IMR-90 (cell line): Measurements from ENCODE around the gene FBXL7. TPM values are rescaled to one million over a fixed set of nuclear protein-coding genes. Genes with fewer than 3 reads are reported as not detected.

Experiments
- ATAC-seq: fragments of 200-7000 bp; cut with Tn5 transposase; 2 replicates; pipeline ENCODE4 v1.9.1; 2020; ENCODE audit warnings: low read depth, mild to moderate bottlenecking, moderate library complexity
- BruUV-seq: library from RNA; stranded (reverse); fragments of 400-500 nt; replicated peaks from 2 replicates; lab custom pipeline; 2021; lab: Mats Ljungman, UMichigan
- CTCF ChIA-PET: fragments of 300-600 bp; formaldehyde crosslinking; extraction: SDS; loops from one replicate; lab custom pipeline; 2021; ENCODE audit warnings: antibody characterized with exemption; lab: Yijun Ruan, JAX
- POLR2A ChIA-PET: fragments of 300-600 bp; sonication (Branson Sonifier 250); formaldehyde crosslinking; loops from one replicate; lab custom pipeline; 2022; ENCODE audit warnings: antibody characterized with exemption; ENCODE audit not compliant: unreplicated experiment; lab: Charles Lee
- DNase-seq: peaks from one replicate; pipeline ENCODE4 v3.0.0; 2013
- H2AFZ ChIP-seq: replicated peaks from 2 replicates; pipeline ENCODE3; 2013; ENCODE audit warnings: low read length, mild to moderate bottlenecking; ENCODE audit not compliant: poor library complexity
- H2AK5ac ChIP-seq: 2 replicates; pipeline ENCODE4 v1.6.1; 2013; ENCODE audit warnings: low read depth, low read length, inconsistent platforms
- H2AK9ac ChIP-seq: replicated peaks from 2 replicates; pipeline ENCODE3; 2013; ENCODE audit warnings: mild to moderate bottlenecking, low read depth, low read length, moderate library complexity; ENCODE audit not compliant: poor library complexity
- H2BK120ac ChIP-seq: 2 replicates; pipeline ENCODE4 v1.6.1; 2013; ENCODE audit warnings: low read depth, low read length, inconsistent platforms
- H2BK15ac ChIP-seq: 3 replicates; pipeline ENCODE4 v1.6.1; 2013; ENCODE audit warnings: low read depth, low read length, inconsistent platforms
- H2BK20ac ChIP-seq: 2 replicates; pipeline ENCODE4 v1.6.1; 2013; ENCODE audit warnings: low read depth, mild to moderate bottlenecking, inconsistent platforms, low read length, moderate library complexity
- H2BK5ac ChIP-seq: 2 replicates; pipeline ENCODE4 v1.6.1; 2013; ENCODE audit warnings: mild to moderate bottlenecking, low read depth, low read length, inconsistent platforms; ENCODE audit not compliant: poor library complexity, severe bottlenecking
- H3K14ac ChIP-seq: replicated peaks from 2 replicates; pipeline ENCODE4 v1.6.1; 2013; ENCODE audit warnings: low read depth, low read length, inconsistent platforms
- H3K18ac ChIP-seq: 2 replicates; pipeline ENCODE4 v1.6.1; 2013; ENCODE audit warnings: low read depth, low read length, control low read depth
- H3K23ac ChIP-seq: 2 replicates; pipeline ENCODE4 v1.6.1; 2013; ENCODE audit warnings: low read depth, low read length, inconsistent platforms
- H3K27ac ChIP-seq: 2 replicates; pipeline ENCODE4 v1.5.1; 2013; ENCODE audit warnings: mild to moderate bottlenecking, control low read depth, low read length; ENCODE audit not compliant: insufficient read depth
- H3K27me3 ChIP-seq: 2 replicates; pipeline ENCODE4 v1.6.1; 2013; ENCODE audit warnings: low read length; ENCODE audit not compliant: control insufficient read depth, insufficient read depth
- H3K36me3 ChIP-seq: 2 replicates; pipeline ENCODE4 v1.6.1; 2013; ENCODE audit warnings: low read length, mixed read lengths; ENCODE audit not compliant: control insufficient read depth, insufficient read depth
- H3K4ac ChIP-seq: 2 replicates; pipeline ENCODE4 v1.6.1; 2013; ENCODE audit warnings: low read depth, low read length, inconsistent platforms
- H3K4me1 ChIP-seq: 2 replicates; pipeline ENCODE4 v1.6.1; 2013; ENCODE audit warnings: low read length, mixed read lengths; ENCODE audit not compliant: control insufficient read depth, insufficient read depth
- H3K4me2 ChIP-seq: 2 replicates; pipeline ENCODE4 v1.6.1; 2013; ENCODE audit warnings: low read depth, mild to moderate bottlenecking, control low read depth, low read length, moderate library complexity
- H3K4me3 ChIP-seq: 2 replicates; pipeline ENCODE4 v1.5.1; 2013; ENCODE audit warnings: low read depth, mild to moderate bottlenecking, control low read depth, low read length, moderate library complexity; ENCODE audit not compliant: insufficient read depth
- H3K56ac ChIP-seq: 2 replicates; pipeline ENCODE4 v1.6.1; 2013; ENCODE audit warnings: low read length, inconsistent platforms; ENCODE audit not compliant: insufficient read depth; ENCODE audit errors: extremely low read depth
- H3K79me1 ChIP-seq, 2 experiments: 2 replicates each; pipeline ENCODE4 v1.6.1; 2013; ENCODE audit warnings: low read length in 2 of 2, inconsistent platforms in 1 of 2, low read depth in 1 of 2
- H3K9ac ChIP-seq: 2 replicates; pipeline ENCODE4 v1.6.1; 2013; ENCODE audit warnings: low read depth, low read length, control low read depth
- H3K9me1 ChIP-seq: 2 replicates; pipeline ENCODE4 v1.6.1; 2013; ENCODE audit warnings: low read length, inconsistent platforms; ENCODE audit not compliant: insufficient read depth
- H3K9me3 ChIP-seq: 2 replicates; pipeline ENCODE4 v1.6.1; 2013; ENCODE audit warnings: low read length; ENCODE audit not compliant: control insufficient read depth, insufficient read depth
- H4K20me1 ChIP-seq: 2 replicates; pipeline ENCODE4 v1.6.1; 2013; ENCODE audit warnings: low read length, inconsistent platforms; ENCODE audit not compliant: insufficient read depth
- H4K5ac ChIP-seq: 2 replicates; pipeline ENCODE4 v1.6.1; 2013; ENCODE audit warnings: mild to moderate bottlenecking, low read depth, low read length, control low read depth
- H4K8ac ChIP-seq, 2 experiments: 2 replicates each; pipeline ENCODE4 v1.6.1; 2013; ENCODE audit warnings: low read depth in 2 of 2, low read length in 2 of 2, control low read depth in 1 of 2, inconsistent platforms in 1 of 2
- H4K91ac ChIP-seq: 2 replicates; pipeline ENCODE4 v1.6.1; 2013; ENCODE audit warnings: low read depth, low read length, inconsistent platforms; ENCODE audit not compliant: insufficient read depth
- BHLHE40 ChIP-seq: fragments of 150-350 bp; IDR thresholded peaks from 2 replicates; pipeline ENCODE4 v1.6.1; 2016; ENCODE audit warnings: mild to moderate bottlenecking, low read depth, low read length
- CEBPB ChIP-seq: IDR thresholded peaks from 2 replicates; pipeline ENCODE4 v1.6.1; 2012; ENCODE audit warnings: low read depth, low read length, improper control_type of control experiment
- CHD1 ChIP-seq: IDR thresholded peaks from 2 replicates; pipeline ENCODE4 v1.6.1; 2012; ENCODE audit warnings: low read depth, low read length, improper control_type of control experiment
- FOS ChIP-seq: fragments of 150-350 bp; IDR thresholded peaks from 2 replicates; pipeline ENCODE4 v1.6.1; 2016; ENCODE audit warnings: low read depth, low read length
- MAFK ChIP-seq: IDR thresholded peaks from 2 replicates; pipeline ENCODE4 v1.6.1; 2012; ENCODE audit warnings: low read depth, low read length, improper control_type of control experiment
- MAZ ChIP-seq: IDR thresholded peaks from 2 replicates; pipeline ENCODE4 v1.6.1; 2012; ENCODE audit warnings: low read depth, mild to moderate bottlenecking, low read length, improper control_type of control experiment, moderate library complexity, borderline replicate concordance
- MXI1 ChIP-seq: IDR thresholded peaks from 2 replicates; pipeline ENCODE4 v1.6.1; 2012; ENCODE audit warnings: low read depth, mild to moderate bottlenecking, low read length, moderate library complexity, borderline replicate concordance
- NFE2L2 ChIP-seq: fragments of 150-350 bp; IDR thresholded peaks from 2 replicates; pipeline ENCODE4 v1.6.1; 2016; ENCODE audit warnings: low read depth, mild to moderate bottlenecking, low read length
- POLR2A ChIP-seq: IDR thresholded peaks from 2 replicates; pipeline ENCODE4 v1.6.1; 2012; ENCODE audit warnings: mild to moderate bottlenecking, low read depth, low read length
- RAD21 ChIP-seq: IDR thresholded peaks from 2 replicates; pipeline ENCODE4 v1.6.1; 2012; ENCODE audit warnings: low read length, improper control_type of control experiment
- RCOR1 ChIP-seq: IDR thresholded peaks from 2 replicates; pipeline ENCODE4 v1.6.1; 2012; ENCODE audit warnings: mild to moderate bottlenecking, low read length, improper control_type of control experiment; ENCODE audit not compliant: insufficient replicate concordance
- RFX5 ChIP-seq: IDR thresholded peaks from 2 replicates; pipeline ENCODE4 v1.8.0; 2012; ENCODE audit warnings: low read depth, mild to moderate bottlenecking, low read length, moderate library complexity
- SMC3 ChIP-seq: fragments of 150-350 bp; IDR thresholded peaks from 2 replicates; pipeline ENCODE4 v1.6.1; 2016; ENCODE audit warnings: low read depth, mild to moderate bottlenecking, antibody characterized with exemption, low read length, moderate library complexity
- WGBS, 2 experiments: methylation state at CpG; one replicate each; pipeline versions ENCODE4 v1.1.5 to v1.1.7; 2013; ENCODE audit warnings: missing lambda C conversion rate in 2 of 2; ENCODE audit not compliant: insufficient read length in 1 of 2; ENCODE audit errors: extremely low coverage in 2 of 2; 5-methylcytosine and 5-hydroxymethylcytosine counted together
- dilution Hi-C: fragments of 300-500 bp; cut with HindIII; formaldehyde crosslinking; loops from one replicate; pipeline ENCODE4 v1.14.3; 2018; ENCODE audit warnings: low sequenced_read_pairs; ENCODE audit not compliant: unreplicated experiment
- in situ Hi-C: fragments of 300-500 bp; cut with MboI; formaldehyde crosslinking; loops from 3 replicates; pipeline ENCODE4 v1.14.3; 2019; ENCODE audit warnings: low sequenced_read_pairs, inconsistent platforms, mixed read lengths
- intact Hi-C: fragments of 100-400 bp; cut with micrococcal nuclease; formaldehyde crosslinking; loops from 2 replicates; pipeline ENCODE4 v1.10.0; 2022
- polyA plus RNA-seq, 3 experiments: library from polyadenylated mRNA; depleted of rRNA; stranded (reverse); fragments of >200 nt; gene quantifications; 2 replicates each; pipeline ENCODE4 v1.2.3, GENCODE V29; 2012; ENCODE audit warnings: low replicate concordance in 1 of 3
- total RNA-seq: library from RNA; depleted of rRNA; stranded (reverse); fragments of >200 nt; gene quantifications from 2 replicates; pipeline ENCODE4 v1.2.3, GENCODE V29; 2012
- TF ChIP-seq, protein P1 (sequence below): conservative IDR thresholded peaks from 2 replicates; pipeline ENCODE4 v1.5.1; 2012; ENCODE audit warnings: mild to moderate bottlenecking, low read depth, low read length, improper control_type of control experiment
- TF ChIP-seq, protein P2 (sequence below): fragments of 150-350 bp; IDR thresholded peaks from 2 replicates; pipeline ENCODE4 v1.6.1; 2016; ENCODE audit warnings: low read depth, mild to moderate bottlenecking, low read length, moderate library complexity, borderline replicate concordance
- TF ChIP-seq, protein P3 (sequence below): fragments of 150-350 bp; IDR thresholded peaks from 2 replicates; pipeline ENCODE4 v1.6.1; 2017; ENCODE audit warnings: mild to moderate bottlenecking, antibody characterized with exemption, low read length, low read depth

Gene FBXL7
- total and polyA plus RNA-seq, 2 of the 4 experiments (the other 2 are of a cell fraction), result 4.1 to 10.2 TPM

- in situ Hi-C loops (no loop called here), intact Hi-C loops (no loop called here), dilution Hi-C loops (no loop called here)
- Histone ChIP-seq H3K23ac (no peak overlapping the region), H3K27me3 (no peaks in the 10 kb centered on the region), H4K91ac (no peak overlapping the region), H3K9me3 (no peaks in the 10 kb centered on the region), H3K4me2 (no peak overlapping the region), H4K20me1 (no peaks in the 10 kb centered on the region), H3K18ac (no peak overlapping the region), H2BK15ac (no peak overlapping the region), H3K56ac (no peak overlapping the region), H4K8ac (no peak overlapping the region), H2AFZ (no peak overlapping the region), H3K9me1 (no peaks in the 10 kb centered on the region), H3K79me1 (peaks cover 0 to 9% of the 10 kb centered on the region in 2 experiments; a peak in 2 of 4 replicates), H2BK20ac (no peak overlapping the region), H2BK5ac (no peak overlapping the region), H3K4me3 (no peak overlapping the region), H3K4me1 (no peaks in the 10 kb centered on the region), H3K4ac (no peak overlapping the region), H3K14ac (no peak overlapping the region), H3K27ac (no peak overlapping the region), H4K5ac (no peak overlapping the region), H2BK120ac (no peak overlapping the region), H3K36me3 (no peaks in the 10 kb centered on the region), H3K9ac (no peak overlapping the region), H2AK9ac (no peak overlapping the region), H2AK5ac (no peak overlapping the region)
- no CpG with 5 or more reads among the region's 1 CpG for WGBS, 2 experiments
- ATAC-seq (no peak), DNase-seq (no peak)
- ChIA-PET CTCF (no interaction called here), POLR2A (no interaction called here)
- BruUV-seq, result no TSS peak
- TF ChIP-seq MXI1 (no peak), POLR2A (no peak), RAD21 (no peak), CEBPB (no peak), SMC3 (no peak), CHD1 (no peak), RFX5 (no peak), RCOR1 (no peak), BHLHE40 (no peak), MAZ (no peak), MAFK (no peak), NFE2L2 (no peak), FOS (no peak)
- TF ChIP-seq, protein P1, sequence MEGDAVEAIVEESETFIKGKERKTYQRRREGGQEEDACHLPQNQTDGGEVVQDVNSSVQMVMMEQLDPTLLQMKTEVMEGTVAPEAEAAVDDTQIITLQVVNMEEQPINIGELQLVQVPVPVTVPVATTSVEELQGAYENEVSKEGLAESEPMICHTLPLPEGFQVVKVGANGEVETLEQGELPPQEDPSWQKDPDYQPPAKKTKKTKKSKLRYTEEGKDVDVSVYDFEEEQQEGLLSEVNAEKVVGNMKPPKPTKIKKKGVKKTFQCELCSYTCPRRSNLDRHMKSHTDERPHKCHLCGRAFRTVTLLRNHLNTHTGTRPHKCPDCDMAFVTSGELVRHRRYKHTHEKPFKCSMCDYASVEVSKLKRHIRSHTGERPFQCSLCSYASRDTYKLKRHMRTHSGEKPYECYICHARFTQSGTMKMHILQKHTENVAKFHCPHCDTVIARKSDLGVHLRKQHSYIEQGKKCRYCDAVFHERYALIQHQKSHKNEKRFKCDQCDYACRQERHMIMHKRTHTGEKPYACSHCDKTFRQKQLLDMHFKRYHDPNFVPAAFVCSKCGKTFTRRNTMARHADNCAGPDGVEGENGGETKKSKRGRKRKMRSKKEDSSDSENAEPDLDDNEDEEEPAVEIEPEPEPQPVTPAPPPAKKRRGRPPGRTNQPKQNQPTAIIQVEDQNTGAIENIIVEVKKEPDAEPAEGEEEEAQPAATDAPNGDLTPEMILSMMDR, result no peak
- TF ChIP-seq, protein P2, sequence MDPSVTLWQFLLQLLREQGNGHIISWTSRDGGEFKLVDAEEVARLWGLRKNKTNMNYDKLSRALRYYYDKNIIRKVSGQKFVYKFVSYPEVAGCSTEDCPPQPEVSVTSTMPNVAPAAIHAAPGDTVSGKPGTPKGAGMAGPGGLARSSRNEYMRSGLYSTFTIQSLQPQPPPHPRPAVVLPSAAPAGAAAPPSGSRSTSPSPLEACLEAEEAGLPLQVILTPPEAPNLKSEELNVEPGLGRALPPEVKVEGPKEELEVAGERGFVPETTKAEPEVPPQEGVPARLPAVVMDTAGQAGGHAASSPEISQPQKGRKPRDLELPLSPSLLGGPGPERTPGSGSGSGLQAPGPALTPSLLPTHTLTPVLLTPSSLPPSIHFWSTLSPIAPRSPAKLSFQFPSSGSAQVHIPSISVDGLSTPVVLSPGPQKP, result no peak
- TF ChIP-seq, protein P3, sequence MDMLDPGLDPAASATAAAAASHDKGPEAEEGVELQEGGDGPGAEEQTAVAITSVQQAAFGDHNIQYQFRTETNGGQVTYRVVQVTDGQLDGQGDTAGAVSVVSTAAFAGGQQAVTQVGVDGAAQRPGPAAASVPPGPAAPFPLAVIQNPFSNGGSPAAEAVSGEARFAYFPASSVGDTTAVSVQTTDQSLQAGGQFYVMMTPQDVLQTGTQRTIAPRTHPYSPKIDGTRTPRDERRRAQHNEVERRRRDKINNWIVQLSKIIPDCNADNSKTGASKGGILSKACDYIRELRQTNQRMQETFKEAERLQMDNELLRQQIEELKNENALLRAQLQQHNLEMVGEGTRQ, result no peak
These were observed 65.0 kb downstream of the FBXL7 start for GRCh38 chr5:15564957-15565356.
